Fibroblast of lung (primary cell): ENCODE data around the gene IL21R. TPM values are rescaled to one million over a fixed set of nuclear protein-coding genes. Genes with fewer than 3 reads are reported as not detected.
"Not testable (repeated sequence)": the region's sequence is repeated elsewhere in the genome, so short reads cannot be mapped to it uniquely, and the experiment has no call there.

Experiments
- DNase-seq, 2 donors: peaks; one replicate each; pipeline versions ENCODE4 v3.0.0 to v3.0.0-alpha.2; 2010; ENCODE audit warnings: low read depth in 2 of 2
- H2AFZ ChIP-seq: 2 replicates; pipeline ENCODE4 v1.5.1; 2012; ENCODE audit warnings: low read length, control low read depth, inconsistent platforms
- H3K27ac ChIP-seq: 2 replicates; pipeline ENCODE4 v1.5.1; 2011; ENCODE audit warnings: low read length, control low read depth; ENCODE audit not compliant: insufficient read depth
- H3K27me3 ChIP-seq: 2 replicates; pipeline ENCODE4 v1.5.1; 2011; ENCODE audit warnings: mild to moderate bottlenecking, low read length; ENCODE audit not compliant: control insufficient read depth, insufficient read depth
- H3K36me3 ChIP-seq: 2 replicates; pipeline ENCODE4 v1.5.1; 2011; ENCODE audit warnings: low read length; ENCODE audit not compliant: control insufficient read depth, insufficient read depth
- H3K4me1 ChIP-seq: 2 replicates; pipeline ENCODE4 v1.5.1; 2011; ENCODE audit warnings: low read length; ENCODE audit not compliant: control insufficient read depth, insufficient read depth; ENCODE audit errors: extremely low read depth
- H3K4me2 ChIP-seq: 2 replicates; pipeline ENCODE4 v1.5.1; 2011; ENCODE audit warnings: low read length, control low read depth; ENCODE audit not compliant: insufficient read depth; ENCODE audit errors: extremely low read depth
- H3K4me3 ChIP-seq, 4 experiments: fragments of 200-600 bp in 1 of 4; sonication (generic) in 1 of 4; replicated peaks in 1 of 4; 2 replicates each; pipeline ENCODE4 v1.5.1; 2011 to 2016; ENCODE audit warnings: low read length in 4 of 4, low read depth in 3 of 4, mild to moderate bottlenecking in 3 of 4, control low read depth in 2 of 4, inconsistent platforms in 1 of 4, mixed read lengths in 1 of 4; ENCODE audit not compliant: insufficient read depth in 1 of 4; ENCODE audit errors: control extremely low read depth in 1 of 4
- H3K79me2 ChIP-seq: 2 replicates; pipeline ENCODE4 v1.5.1; 2012; ENCODE audit warnings: mild to moderate bottlenecking, low read length, inconsistent platforms; ENCODE audit not compliant: control insufficient read depth, insufficient read depth
- H3K9ac ChIP-seq: 2 replicates; pipeline ENCODE4 v1.5.1; 2011; ENCODE audit warnings: mild to moderate bottlenecking, low read length, control low read depth; ENCODE audit not compliant: insufficient read depth
- H3K9me3 ChIP-seq: 2 replicates; pipeline ENCODE4 v1.5.1; 2012; ENCODE audit warnings: low read depth, low read length; ENCODE audit not compliant: control insufficient read depth, insufficient read depth
- H4K20me1 ChIP-seq: 2 replicates; pipeline ENCODE4 v1.5.1; 2011; ENCODE audit warnings: low read length; ENCODE audit not compliant: control insufficient read depth, insufficient read depth; ENCODE audit errors: extremely low read depth
- CTCF ChIP-seq, 2 donors: IDR thresholded peaks in 1 of 2; conservative IDR thresholded peaks in 1 of 2; 1 replicate in 1 of 2; 2 replicates in 1 of 2; pipeline ENCODE4 v1.5.1; 2011 to 2012; ENCODE audit warnings: low read length in 2 of 2, control low read depth in 1 of 2, inconsistent platforms in 1 of 2, low read depth in 1 of 2, mild to moderate bottlenecking in 1 of 2
- EZH2 ChIP-seq: IDR thresholded peaks from 2 replicates; pipeline ENCODE4 v1.5.1; 2012; ENCODE audit warnings: low read length, control low read depth, mild to moderate bottlenecking; ENCODE audit errors: missing control alignments
- polyA plus RNA-seq, 2 donors: library from polyadenylated mRNA; depleted of rRNA in 1 of 2; stranded (reverse) in 1 of 2; unstranded in 1 of 2; fragments of >200 nt; gene quantifications; 2 replicates each; pipeline ENCODE4 v1.2.1, GENCODE V29; 2011 to 2012; ENCODE audit warnings: missing spikeins in 1 of 2
- total RNA-seq: library from RNA; depleted of rRNA; stranded (reverse); fragments of >200 nt; gene quantifications from 2 replicates; pipeline ENCODE4 v1.2.1, GENCODE V29; 2014

IL21R gene
- total and polyA plus RNA-seq, 2 donors (not counting 1 experiment from before 2014, with no cell fraction given), result 0.95 to 7.4 TPM

GRCh38 chr16:27453494-27453825 is 51.5 kb downstream of the IL21R start:
- DNase-seq, result no peak
- no peak overlapping the region for H3K27ac ChIP-seq
- no peaks in the 10 kb centered on the region for H3K9me3 ChIP-seq
- H3K27me3 ChIP-seq, result no peaks in the 10 kb centered on the region
- no peak overlapping the region for H3K9ac ChIP-seq
- H3K4me1 ChIP-seq, result peaks cover 6% of the 10 kb centered on the region
- H3K79me2 ChIP-seq, result no peaks in the 10 kb centered on the region
- TF ChIP-seq CTCF (conservative IDR thresholded peaks at IDR 0.05 in 1 of 2, IDR thresholded peaks at IDR 0.05 in 1 of 2; ENCODE audit: low read depth in 1 of 2, low read length in 2 of 2), result no peak
- TF ChIP-seq EZH2, result no peak
- H3K36me3 ChIP-seq, result no peaks in the 10 kb centered on the region
- H2AFZ ChIP-seq, result no peak overlapping the region
- H4K20me1 ChIP-seq, result no peaks in the 10 kb centered on the region
- no peak overlapping the region for H3K4me3 ChIP-seq
- H3K4me2 ChIP-seq, result no peak overlapping the region

- Histone ChIP-seq H4K20me1 (no peaks in the 10 kb centered on the region), H3K9me3 (no peaks in the 10 kb centered on the region), H3K4me2 (no peak overlapping the region), H3K27me3 (no peaks in the 10 kb centered on the region), H3K79me2 (no peaks in the 10 kb centered on the region), H3K9ac (no peak overlapping the region), H2AFZ (no peak overlapping the region), H3K4me3 (no peak overlapping the region), H3K36me3 (peaks cover 5% of the 10 kb centered on the region), H3K4me1 (no peaks in the 10 kb centered on the region), H3K27ac (no peak overlapping the region)
- TF ChIP-seq CTCF (conservative IDR thresholded peaks at IDR 0.05 in 1 of 2, IDR thresholded peaks at IDR 0.05 in 1 of 2; ENCODE audit: low read depth in 1 of 2, low read length in 2 of 2), result no peak
- no peak for TF ChIP-seq EZH2
- DNase-seq, result no peak
Observed at GRCh38 chr16:27455700-27456099, 53.7 kb downstream of the IL21R start.

- not testable (repeated sequence) for H3K4me2 ChIP-seq, H4K20me1 ChIP-seq, H2AFZ ChIP-seq, H3K4me1 ChIP-seq, H3K4me3 ChIP-seq, H3K27me3 ChIP-seq, H3K9me3 ChIP-seq, H3K9ac ChIP-seq, DNase-seq, H3K27ac ChIP-seq, H3K79me2 ChIP-seq
- peaks cover 18% of the 10 kb centered on the region for H3K36me3 ChIP-seq
Observed at GRCh38 chr16:27457605-27457900, 55.6 kb downstream of the IL21R start.

- H3K9ac ChIP-seq, result no peak overlapping the region
- DNase-seq, result no peak
- no peaks in the 10 kb centered on the region for H3K27me3 ChIP-seq
- no peak overlapping the region for H3K27ac ChIP-seq
- peaks cover 19% of the 10 kb centered on the region for H3K36me3 ChIP-seq
- TF ChIP-seq CTCF (conservative IDR thresholded peaks at IDR 0.05 in 1 of 2, IDR thresholded peaks at IDR 0.05 in 1 of 2; ENCODE audit: low read depth in 1 of 2, low read length in 2 of 2) (no peak), EZH2 (no peak)
- no peaks in the 10 kb centered on the region for H3K9me3 ChIP-seq
- no peak overlapping the region for H3K4me3 ChIP-seq
- no peaks in the 10 kb centered on the region for H4K20me1 ChIP-seq
- peaks cover 4% of the 10 kb centered on the region for H3K4me1 ChIP-seq
- H2AFZ ChIP-seq, result no peak overlapping the region
- H3K79me2 ChIP-seq, result no peaks in the 10 kb centered on the region
- no peak overlapping the region for H3K4me2 ChIP-seq
Observed at GRCh38 chr16:27458258-27458657, 56.3 kb downstream of the IL21R start.
